Upper lobe of right lung (tissue), 1 donor: ENCODE measurements around the gene SIT1. TPM values are rescaled to one million over a fixed set of nuclear protein-coding genes. Genes with fewer than 3 reads are reported as not detected.

ENCODE experiments used
- ATAC-seq: fragments of 200-7000 bp; cut with Tn5 transposase; one replicate; pipeline ENCODE4 v1.9.1; 2020; ENCODE audit warnings: mild to moderate bottlenecking, moderate library complexity
- DNase-seq: peaks from one replicate; pipeline ENCODE4 v3.0.0-alpha.2; 2020
- H3K27ac ChIP-seq: fragments of 200-600 bp; one replicate; pipeline ENCODE4 v1.8.0; 2022
- H3K27me3 ChIP-seq: fragments of 200-600 bp; one replicate; pipeline ENCODE4 v1.8.0; 2022; ENCODE audit warnings: mild to moderate bottlenecking
- H3K36me3 ChIP-seq: fragments of 200-600 bp; one replicate; pipeline ENCODE4 v1.8.0; 2022
- H3K4me1 ChIP-seq: fragments of 200-600 bp; one replicate; pipeline ENCODE4 v1.8.0; 2022
- H3K4me3 ChIP-seq: fragments of 200-600 bp; one replicate; pipeline ENCODE4 v1.8.0; 2022; ENCODE audit warnings: mild to moderate bottlenecking
- H3K9me3 ChIP-seq: fragments of 200-600 bp; one replicate; pipeline ENCODE4 v1.8.0; 2022
- CTCF ChIP-seq: fragments of 200-600 bp; IDR thresholded peaks from one replicate; pipeline ENCODE4 v1.8.0; 2022; ENCODE audit warnings: antibody characterized with exemption
- intact Hi-C: fragments of 100-400 bp; cut with DNase I; formaldehyde crosslinking; loops from one replicate; pipeline ENCODE4 v1.11.0; 2022
- total RNA-seq: library from RNA; stranded (reverse); fragmentation: NEBNext Ultra II Directional; extraction: Animal tissue kit (Norgen Biotek cat#: 25700); gene quantifications from one replicate; pipeline ENCODE4 v1.2.1, GENCODE V29; 2021
- donor health status: DM: no; HTN: yes; CAD: no; lungs with severe emphysema.

SIT1 gene
- total RNA-seq, 1 donor from 2014 or later, result 2.2 TPM

GRCh38 chr9:35682051-35682450, 31.3 kb upstream of the SIT1 start:
- no peak for TF ChIP-seq CTCF
- Histone ChIP-seq H3K27ac (no peak overlapping the region), H3K4me1 (no peaks in the 10 kb centered on the region), H3K36me3 (peaks cover 10% of the 10 kb centered on the region), H3K9me3 (no peaks in the 10 kb centered on the region), H3K27me3 (no peaks in the 10 kb centered on the region), H3K4me3 (no peak overlapping the region)
- no peak for DNase-seq
- ATAC-seq, result no peak
- intact Hi-C loops, result no loop called here

GRCh38 chr9:35681341-35682002, 30.7 kb upstream of the SIT1 start:
- Histone ChIP-seq H3K9me3 (no peaks in the 10 kb centered on the region), H3K4me3 (no peak overlapping the region), H3K27me3 (no peaks in the 10 kb centered on the region), H3K36me3 (peaks cover 10% of the 10 kb centered on the region), H3K27ac (no peak overlapping the region), H3K4me1 (no peaks in the 10 kb centered on the region)
- DNase-seq, result no peak
- TF ChIP-seq CTCF, result no peak
- ATAC-seq, result no peak
- intact Hi-C loops, result no loop called here

GRCh38 chr9:35680331-35681105, 29.8 kb upstream of the SIT1 start:
- ATAC-seq (no peak), DNase-seq (no peak)
- no peak for TF ChIP-seq CTCF
- intact Hi-C loops, result no loop called here
- H3K36me3 ChIP-seq, result peaks cover 10% of the 10 kb centered on the region
- H3K4me3 ChIP-seq, result no peak overlapping the region
- no peak overlapping the region for H3K27ac ChIP-seq
- peaks cover 8% of the 10 kb centered on the region for H3K4me1 ChIP-seq
- no peaks in the 10 kb centered on the region for H3K9me3 ChIP-seq
- no peaks in the 10 kb centered on the region for H3K27me3 ChIP-seq

- Histone ChIP-seq H3K4me1 (peaks cover 8% of the 10 kb centered on the region), H3K36me3 (peaks cover 5% of the 10 kb centered on the region), H3K9me3 (no peaks in the 10 kb centered on the region), H3K27me3 (no peaks in the 10 kb centered on the region), H3K27ac (no peak overlapping the region), H3K4me3 (no peak overlapping the region)
- no peak for DNase-seq
- intact Hi-C loops, result no loop called here
- no peak for ATAC-seq
- TF ChIP-seq CTCF, result no peak
Observed at GRCh38 chr9:35679766-35680330, 29.1 kb upstream of the SIT1 start.

GRCh38 chr9:35679091-35679490, 28.4 kb upstream of the SIT1 start:
- DNase-seq (no peak), ATAC-seq (no peak)
- Histone ChIP-seq H3K4me3 (no peak overlapping the region), H3K36me3 (peaks cover 5% of the 10 kb centered on the region), H3K4me1 (peaks cover 8% of the 10 kb centered on the region), H3K9me3 (no peaks in the 10 kb centered on the region), H3K27me3 (no peaks in the 10 kb centered on the region), H3K27ac (no peak overlapping the region)
- intact Hi-C loops, result no loop called here
- no peak for TF ChIP-seq CTCF
